Osteocyte (in vitro differentiated cells): Measurements from ENCODE around the gene RABIF. TPM values are rescaled to one million over a fixed set of nuclear protein-coding genes. Genes with fewer than 3 reads are reported as not detected.
"Not testable (repeated sequence)": the region's sequence is repeated elsewhere in the genome, so short reads cannot be mapped to it uniquely, and the experiment has no call there.

Experiments
- DNase-seq: peaks from one replicate; pipeline ENCODE4 v3.0.0; 2021; ENCODE audit warnings: mixed read lengths; ENCODE audit not compliant: unreplicated experiment; ENCODE audit errors: extremely low spot score
- H3K27ac Mint-ChIP-seq: one replicate; pipeline ENCODE4 v1.8.0; 2021; ENCODE audit warnings: mild to moderate bottlenecking, mixed read lengths; ENCODE audit not compliant: unreplicated experiment
- H3K27me3 Mint-ChIP-seq: one replicate; pipeline ENCODE4 v1.8.0; 2021; ENCODE audit warnings: mixed read lengths; ENCODE audit not compliant: unreplicated experiment
- H3K36me3 Mint-ChIP-seq: one replicate; pipeline ENCODE4 v1.8.0; 2021; ENCODE audit warnings: mixed read lengths; ENCODE audit not compliant: unreplicated experiment
- H3K4me1 Mint-ChIP-seq: one replicate; pipeline ENCODE4 v1.8.0; 2021; ENCODE audit warnings: mixed read lengths; ENCODE audit not compliant: unreplicated experiment
- H3K4me3 Mint-ChIP-seq: one replicate; pipeline ENCODE4 v1.8.0; 2021; ENCODE audit warnings: mild to moderate bottlenecking, moderate library complexity, mixed read lengths; ENCODE audit not compliant: unreplicated experiment
- H3K9me3 Mint-ChIP-seq: one replicate; pipeline ENCODE4 v1.8.0; 2021; ENCODE audit warnings: mixed read lengths; ENCODE audit not compliant: unreplicated experiment
- CTCF ChIP-seq: fragments of 200-600 bp; sonication (generic); IDR thresholded peaks from 2 replicates; pipeline ENCODE4 v1.5.0; 2021; ENCODE audit warnings: antibody characterized with exemption, mild to moderate bottlenecking, moderate library complexity
- total RNA-seq: library from RNA; stranded (reverse); gene quantifications from 2 replicates; pipeline ENCODE4 v1.2.1, GENCODE V29; 2021

RABIF gene
- total RNA-seq, 1 donor from 2014 or later, result 13.9 TPM

- Mint-ChIP-seq H3K36me3 (no peaks in the 10 kb centered on the region), H3K27ac (no peak overlapping the region), H3K27me3 (peaks cover 28% of the 10 kb centered on the region), H3K4me1 (no peaks in the 10 kb centered on the region), H3K4me3 (no peak overlapping the region), H3K9me3 (peaks cover 10% of the 10 kb centered on the region)
- TF ChIP-seq CTCF, result no peak
- no peak for DNase-seq
Observed at GRCh38 chr1:202932476-202932875, 43.5 kb upstream of the RABIF start.

- Mint-ChIP-seq H3K36me3 (peaks cover 19% of the 10 kb centered on the region), H3K27ac (peak within 1 kb of the TSS; percentile 91), H3K4me3 (peak within 1 kb of the TSS; percentile 88), H3K27me3 (peaks cover 4% of the 10 kb centered on the region), H3K9me3 (no peaks in the 10 kb centered on the region), H3K4me1 (peaks cover 19% of the 10 kb centered on the region)
- TF ChIP-seq CTCF, result peak; percentile 68
- peak; percentile 99 for DNase-seq
Observed at GRCh38 chr1:202926581-202927491, 37.9 kb upstream of the RABIF start, which contains the start of gene KLHL12. Gene KLHL12 (minus strand): TSS chr1:202927234. CDS start chr1:202925162, 2,072 bp downstream.

- Mint-ChIP-seq H3K4me3 (no peak overlapping the region), H3K27ac (peak overlapping the region; percentile 61), H3K9me3 (no peaks in the 10 kb centered on the region), H3K36me3 (peaks cover 25% of the 10 kb centered on the region), H3K27me3 (no peaks in the 10 kb centered on the region), H3K4me1 (peaks cover 19% of the 10 kb centered on the region)
- TF ChIP-seq CTCF, result no peak
- DNase-seq, result no peak
Observed at GRCh38 chr1:202923533-202923932, 34.6 kb upstream of the RABIF start.

GRCh38 chr1:202919615-202920014 is 30.7 kb upstream of the RABIF start:
- no peak for TF ChIP-seq CTCF
- Mint-ChIP-seq H3K36me3 (peaks cover 29% of the 10 kb centered on the region), H3K27ac (no peak overlapping the region), H3K4me3 (no peak overlapping the region), H3K9me3 (no peaks in the 10 kb centered on the region), H3K27me3 (no peaks in the 10 kb centered on the region), H3K4me1 (peaks cover 5% of the 10 kb centered on the region)
- DNase-seq, result no peak

- Mint-ChIP-seq H3K4me1 (no peaks in the 10 kb centered on the region), H3K36me3 (peaks cover 42% of the 10 kb centered on the region), H3K27ac (no peak overlapping the region), H3K27me3 (no peaks in the 10 kb centered on the region), H3K9me3 (no peaks in the 10 kb centered on the region), H3K4me3 (no peak overlapping the region)
- DNase-seq, result no peak
- no peak for TF ChIP-seq CTCF
Observed at GRCh38 chr1:202915146-202915545, 26.2 kb upstream of the RABIF start.

- DNase-seq, H3K4me1 Mint-ChIP-seq, H3K9me3 Mint-ChIP-seq, H3K27me3 Mint-ChIP-seq, H3K27ac Mint-ChIP-seq, H3K4me3 Mint-ChIP-seq: not testable (repeated sequence)
- H3K36me3 Mint-ChIP-seq, result peaks cover 48% of the 10 kb centered on the region
Observed at GRCh38 chr1:202912476-202912875, 23.5 kb upstream of the RABIF start.
